Measurements from ENCODE around the gene GPATCH1. TPM values are rescaled to one million over a fixed set of nuclear protein-coding genes. Genes with fewer than 3 reads are reported as not detected.
"Not testable (repeated sequence)": the region's sequence is repeated elsewhere in the genome, so short reads cannot be mapped to it uniquely, and the experiment has no call there.

The GPATCH1 gene
- 12.9 TPM in 2 replicates for total RNA-seq
- long read RNA-seq, transcript GPATCH1-201 (20 exons, 3,492 nt) = major isoform, 8 of 66 reads
- long read RNA-seq, partial matches to known transcripts = 52 of 66 reads
- long read RNA-seq, other reads (novel, unspliced or antisense) = 6 of 66 reads

- H3K36me3 Mint-ChIP-seq (ENCODE audit: low read depth) = no peaks in the 10 kb centered on the region
- no peaks in the 10 kb centered on the region for H3K27me3 Mint-ChIP-seq (ENCODE audit: low read depth)
- TF ChIP-seq CTCF (conservative IDR thresholded peaks at IDR 0.05) = no peak
- H3K4me3 Mint-ChIP-seq = peak within 1 kb of the TSS; percentile 99
- DNase-seq (ENCODE audit: low read depth, low spot score) = peak; percentile 93
- H3K9me3 Mint-ChIP-seq = no peaks in the 10 kb centered on the region
- peak within 1 kb of the TSS; percentile 79 for H3K27ac Mint-ChIP-seq (ENCODE audit: unreplicated experiment)
- peaks cover 16% of the 10 kb centered on the region for H3K4me1 Mint-ChIP-seq
These were observed at the start of gene GPATCH1 for GRCh38 chr19:33080761-33081681. Gene GPATCH1, plus strand, starts transcription at chr19:33081181. Its CDS starts 13 bp downstream, at chr19:33081194.

GRCh38 chr19:33032218-33032781 lies 48.7 kb upstream of the GPATCH1 start:
- H3K36me3 Mint-ChIP-seq (ENCODE audit: low read depth) = peaks cover 14% of the 10 kb centered on the region
- no peak overlapping the region for H3K27ac Mint-ChIP-seq (ENCODE audit: unreplicated experiment)

GRCh38 chr19:33035461-33035860 lies 45.5 kb upstream of the GPATCH1 start:
- Mint-ChIP-seq H3K4me3 (no peak overlapping the region), H3K4me1 (peaks cover 5% of the 10 kb centered on the region), H3K36me3 (ENCODE audit: low read depth) (peaks cover 15% of the 10 kb centered on the region), H3K27me3 (ENCODE audit: low read depth) (no peaks in the 10 kb centered on the region), H3K27ac (ENCODE audit: unreplicated experiment) (no peak overlapping the region), H3K9me3 (no peaks in the 10 kb centered on the region)
- no peak for DNase-seq (ENCODE audit: low read depth, low spot score)
- TF ChIP-seq CTCF (conservative IDR thresholded peaks at IDR 0.05) = no peak

More at GRCh38 chr19:33032218-33032781, 48.7 kb upstream of the GPATCH1 start:
- H3K9me3 Mint-ChIP-seq = no peaks in the 10 kb centered on the region
- no peak for DNase-seq (ENCODE audit: low read depth, low spot score)
- H3K4me1 Mint-ChIP-seq = peaks cover 2% of the 10 kb centered on the region
- H3K27me3 Mint-ChIP-seq (ENCODE audit: low read depth) = no peaks in the 10 kb centered on the region
- no peak overlapping the region for H3K4me3 Mint-ChIP-seq
- TF ChIP-seq CTCF (conservative IDR thresholded peaks at IDR 0.05) = no peak

GRCh38 chr19:33036370-33037167 lies 44.4 kb upstream of the GPATCH1 start:
- H3K27ac Mint-ChIP-seq (ENCODE audit: unreplicated experiment); DNase-seq (ENCODE audit: low read depth, low spot score); H3K4me3 Mint-ChIP-seq; H3K27me3 Mint-ChIP-seq (ENCODE audit: low read depth); H3K9me3 Mint-ChIP-seq: not testable (repeated sequence)
- Mint-ChIP-seq H3K4me1 (peaks cover 13% of the 10 kb centered on the region), H3K36me3 (ENCODE audit: low read depth) (peaks cover 12% of the 10 kb centered on the region)

GRCh38 chr19:33037168-33038025 lies 43.6 kb upstream of the GPATCH1 start:
- peak overlapping the region; percentile 64 for H3K27ac Mint-ChIP-seq (ENCODE audit: unreplicated experiment)
- not testable (repeated sequence) for H3K9me3 Mint-ChIP-seq; DNase-seq (ENCODE audit: low read depth, low spot score); H3K4me3 Mint-ChIP-seq; H3K27me3 Mint-ChIP-seq (ENCODE audit: low read depth)
- H3K36me3 Mint-ChIP-seq (ENCODE audit: low read depth) = peaks cover 12% of the 10 kb centered on the region
- peaks cover 15% of the 10 kb centered on the region for H3K4me1 Mint-ChIP-seq
